Measurements from ENCODE around the gene KRTAP10-7. TPM values are rescaled to one million over a fixed set of nuclear protein-coding genes. Genes with fewer than 3 reads are reported as not detected.
"Not testable (repeated sequence)": the region's sequence is repeated elsewhere in the genome, so short reads cannot be mapped to it uniquely, and the experiment has no call there.

KRTAP10-7 gene
- total RNA-seq, 1 experiment from 2014 or later, result not detected

DNA sequence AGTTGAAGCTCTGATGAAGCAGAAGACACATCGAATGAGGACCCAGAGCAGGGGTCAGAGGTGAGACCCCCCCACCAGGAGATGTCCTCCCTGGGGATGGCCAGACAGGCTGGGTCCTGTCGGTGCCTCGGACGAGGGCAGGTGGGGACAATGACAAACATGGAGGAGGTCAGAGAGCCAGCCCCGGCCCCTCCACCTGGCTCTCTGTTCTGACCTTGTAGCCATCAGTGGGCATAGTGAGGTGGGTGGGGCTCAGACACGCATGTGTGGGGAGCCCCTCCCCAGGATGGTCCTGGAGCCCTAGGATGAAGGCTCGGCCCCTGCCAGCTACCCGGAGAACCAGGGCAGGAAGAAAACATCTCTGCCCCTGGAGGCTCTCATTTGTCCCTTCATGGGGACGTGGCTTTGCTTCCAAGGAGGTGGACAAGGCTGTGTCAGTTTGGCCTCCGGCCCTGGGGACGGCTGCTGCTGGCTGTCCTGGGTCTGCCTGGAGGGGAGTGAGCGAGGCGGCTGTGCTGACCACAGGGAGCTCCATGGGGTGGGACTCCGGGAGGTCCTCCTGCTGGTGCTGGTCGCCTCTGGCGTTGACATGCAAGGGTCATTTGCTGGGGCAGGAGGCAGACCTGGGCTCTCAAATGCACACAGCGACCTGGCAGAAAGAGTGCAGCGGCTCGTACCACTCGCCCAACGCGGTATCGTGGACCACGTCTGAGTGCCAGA lies 10.7 kb upstream of the KRTAP10-7 start:
- no peak for DNase-seq
- TF ChIP-seq, protein P1, sequence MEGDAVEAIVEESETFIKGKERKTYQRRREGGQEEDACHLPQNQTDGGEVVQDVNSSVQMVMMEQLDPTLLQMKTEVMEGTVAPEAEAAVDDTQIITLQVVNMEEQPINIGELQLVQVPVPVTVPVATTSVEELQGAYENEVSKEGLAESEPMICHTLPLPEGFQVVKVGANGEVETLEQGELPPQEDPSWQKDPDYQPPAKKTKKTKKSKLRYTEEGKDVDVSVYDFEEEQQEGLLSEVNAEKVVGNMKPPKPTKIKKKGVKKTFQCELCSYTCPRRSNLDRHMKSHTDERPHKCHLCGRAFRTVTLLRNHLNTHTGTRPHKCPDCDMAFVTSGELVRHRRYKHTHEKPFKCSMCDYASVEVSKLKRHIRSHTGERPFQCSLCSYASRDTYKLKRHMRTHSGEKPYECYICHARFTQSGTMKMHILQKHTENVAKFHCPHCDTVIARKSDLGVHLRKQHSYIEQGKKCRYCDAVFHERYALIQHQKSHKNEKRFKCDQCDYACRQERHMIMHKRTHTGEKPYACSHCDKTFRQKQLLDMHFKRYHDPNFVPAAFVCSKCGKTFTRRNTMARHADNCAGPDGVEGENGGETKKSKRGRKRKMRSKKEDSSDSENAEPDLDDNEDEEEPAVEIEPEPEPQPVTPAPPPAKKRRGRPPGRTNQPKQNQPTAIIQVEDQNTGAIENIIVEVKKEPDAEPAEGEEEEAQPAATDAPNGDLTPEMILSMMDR (IDR thresholded peaks at IDR 0.05; ENCODE audit: unreplicated experiment), result no peak
- intact Hi-C loops (cut with micrococcal nuclease; ENCODE audit: unreplicated experiment), result no loop called here
- CTCF ChIA-PET, result no interaction called here
- Mint-ChIP-seq H3K27me3 (ENCODE audit: unreplicated experiment) (peaks cover 82% of the 10 kb centered on the region), H3K4me3 (ENCODE audit: low read depth, unreplicated experiment) (no peak overlapping the region), H3K36me3 (ENCODE audit: insufficient read depth, unreplicated experiment) (peaks cover 5% of the 10 kb centered on the region), H3K4me1 (ENCODE audit: low read depth, unreplicated experiment) (no peaks in the 10 kb centered on the region), H3K27ac (ENCODE audit: unreplicated experiment) (no peak overlapping the region), H3K9me3 (ENCODE audit: low read depth, unreplicated experiment) (no peaks in the 10 kb centered on the region)
- BruUV-seq (replicated peaks), result no TSS peak

DNA sequence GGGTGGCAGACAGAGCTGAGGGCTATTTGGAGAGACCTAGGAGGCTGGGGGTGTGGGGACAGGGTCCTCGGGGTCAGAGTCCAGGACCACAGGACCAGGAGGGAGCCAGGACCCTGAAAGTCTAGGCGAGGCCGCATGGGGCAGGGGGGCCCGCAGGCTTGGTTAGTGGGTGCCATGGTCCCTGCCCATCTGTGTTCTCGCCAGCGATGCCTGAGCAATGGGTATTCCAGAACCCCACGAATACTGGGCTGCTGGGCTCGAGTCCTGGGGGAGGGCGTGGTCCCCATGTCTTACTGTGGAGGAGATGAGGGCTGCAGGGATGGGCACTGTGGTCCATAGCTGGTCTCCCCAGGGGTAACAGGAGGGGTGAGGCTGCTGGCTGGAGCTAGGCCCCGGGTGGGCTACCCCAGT lies 10.1 kb upstream of the KRTAP10-7 start:
- TF ChIP-seq, protein P1 (IDR thresholded peaks at IDR 0.05; ENCODE audit: unreplicated experiment), result no peak
- Mint-ChIP-seq H3K36me3 (ENCODE audit: insufficient read depth, unreplicated experiment) (peaks cover 5% of the 10 kb centered on the region), H3K27me3 (ENCODE audit: unreplicated experiment) (peaks cover 82% of the 10 kb centered on the region), H3K9me3 (ENCODE audit: low read depth, unreplicated experiment) (no peaks in the 10 kb centered on the region), H3K4me1 (ENCODE audit: low read depth, unreplicated experiment) (no peaks in the 10 kb centered on the region), H3K4me3 (ENCODE audit: low read depth, unreplicated experiment) (no peak overlapping the region), H3K27ac (ENCODE audit: unreplicated experiment) (no peak overlapping the region)
- intact Hi-C loops (cut with micrococcal nuclease; ENCODE audit: unreplicated experiment), result no loop called here
- DNase-seq, result no peak
- CTCF ChIA-PET, result no interaction called here
- BruUV-seq (replicated peaks), result no TSS peak

DNA sequence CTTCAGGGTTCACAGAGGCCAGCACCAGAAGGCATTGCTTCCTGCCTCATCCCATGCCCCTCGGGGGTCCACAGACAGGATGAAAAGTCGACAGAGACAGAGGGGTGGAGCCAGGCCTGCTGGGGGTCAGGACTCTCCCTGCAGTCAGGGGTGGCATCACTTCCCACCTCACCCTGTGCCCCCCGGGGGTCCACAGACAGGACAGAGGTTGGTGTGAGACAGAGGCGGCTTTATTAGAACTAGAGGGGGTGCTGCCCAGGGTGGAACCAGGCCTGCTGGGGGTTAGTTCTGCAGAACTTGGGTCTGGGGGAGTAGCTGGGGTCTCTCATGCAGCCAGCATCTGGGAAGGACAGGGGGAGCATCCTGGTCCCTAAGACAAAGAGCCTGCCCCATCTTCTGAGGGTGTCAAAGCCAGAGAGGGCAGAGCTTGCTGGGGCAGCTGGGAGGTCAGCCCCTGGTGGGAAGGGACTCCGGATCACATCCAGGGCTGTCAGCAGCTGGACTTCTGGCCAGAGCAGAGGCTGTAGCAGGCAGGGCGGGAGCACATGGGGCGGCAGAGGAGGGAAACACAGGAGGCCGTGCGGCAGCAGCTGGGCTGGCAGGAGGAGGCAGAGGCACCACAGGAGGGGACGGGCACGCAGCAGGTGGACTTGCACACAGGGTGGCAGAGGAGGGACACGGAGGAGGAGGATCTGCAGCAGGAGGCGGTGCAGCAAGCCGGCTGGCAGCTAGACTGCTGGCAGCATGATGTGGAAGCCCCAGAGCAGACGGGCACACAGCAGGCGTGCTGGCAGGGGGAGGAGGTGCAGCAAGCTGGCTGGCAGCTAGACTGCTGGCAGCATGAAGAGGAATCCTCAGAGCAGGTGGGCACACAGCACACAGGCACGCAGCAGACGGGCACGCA lies 9.2 kb upstream of the KRTAP10-7 start:
- CTCF ChIA-PET, result not testable (repeated sequence)

DNA sequence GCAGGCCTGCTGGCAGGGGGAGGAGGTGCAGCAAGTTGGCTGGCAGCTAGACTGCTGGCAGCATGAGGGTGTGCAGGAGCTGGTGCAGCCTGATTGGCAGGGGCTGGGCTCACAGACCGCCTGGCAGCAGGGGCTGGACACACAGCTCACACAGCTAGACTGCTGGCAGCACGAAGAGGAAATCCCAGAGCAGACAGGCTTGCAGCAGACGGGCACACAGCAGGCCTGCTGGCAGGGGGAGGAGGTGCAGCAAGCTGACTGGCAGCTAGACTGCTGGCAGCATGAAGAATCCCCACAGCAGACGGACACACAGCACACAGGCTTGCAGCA lies 8.6 kb upstream of the KRTAP10-7 start:
- H3K4me1 Mint-ChIP-seq (ENCODE audit: low read depth, unreplicated experiment); intact Hi-C loops (cut with micrococcal nuclease; ENCODE audit: unreplicated experiment); BruUV-seq (replicated peaks); DNase-seq; H3K9me3 Mint-ChIP-seq (ENCODE audit: low read depth, unreplicated experiment); H3K36me3 Mint-ChIP-seq (ENCODE audit: insufficient read depth, unreplicated experiment); H3K27ac Mint-ChIP-seq (ENCODE audit: unreplicated experiment): not testable (repeated sequence)
- peaks cover 80% of the 10 kb centered on the region for H3K27me3 Mint-ChIP-seq (ENCODE audit: unreplicated experiment)
- H3K4me3 Mint-ChIP-seq (ENCODE audit: low read depth, unreplicated experiment), result peak overlapping the region; percentile 52
- CTCF ChIA-PET, result interaction anchor here (0.8 kb wide), 1 partner anchor 18 kb away, joined by 3 read pairs; the partner anchor contains the start of gene KRTAP10-4

More for the DNA sequence above, 9.2 kb upstream of the KRTAP10-7 start:
- DNase-seq; BruUV-seq (replicated peaks); intact Hi-C loops (cut with micrococcal nuclease; ENCODE audit: unreplicated experiment); H3K4me1 Mint-ChIP-seq (ENCODE audit: low read depth, unreplicated experiment); H3K9me3 Mint-ChIP-seq (ENCODE audit: low read depth, unreplicated experiment); H3K36me3 Mint-ChIP-seq (ENCODE audit: insufficient read depth, unreplicated experiment); H3K27ac Mint-ChIP-seq (ENCODE audit: unreplicated experiment): not testable (repeated sequence)
- H3K27me3 Mint-ChIP-seq (ENCODE audit: unreplicated experiment), result peaks cover 82% of the 10 kb centered on the region
- peak overlapping the region; percentile 52 for H3K4me3 Mint-ChIP-seq (ENCODE audit: low read depth, unreplicated experiment)

DNA sequence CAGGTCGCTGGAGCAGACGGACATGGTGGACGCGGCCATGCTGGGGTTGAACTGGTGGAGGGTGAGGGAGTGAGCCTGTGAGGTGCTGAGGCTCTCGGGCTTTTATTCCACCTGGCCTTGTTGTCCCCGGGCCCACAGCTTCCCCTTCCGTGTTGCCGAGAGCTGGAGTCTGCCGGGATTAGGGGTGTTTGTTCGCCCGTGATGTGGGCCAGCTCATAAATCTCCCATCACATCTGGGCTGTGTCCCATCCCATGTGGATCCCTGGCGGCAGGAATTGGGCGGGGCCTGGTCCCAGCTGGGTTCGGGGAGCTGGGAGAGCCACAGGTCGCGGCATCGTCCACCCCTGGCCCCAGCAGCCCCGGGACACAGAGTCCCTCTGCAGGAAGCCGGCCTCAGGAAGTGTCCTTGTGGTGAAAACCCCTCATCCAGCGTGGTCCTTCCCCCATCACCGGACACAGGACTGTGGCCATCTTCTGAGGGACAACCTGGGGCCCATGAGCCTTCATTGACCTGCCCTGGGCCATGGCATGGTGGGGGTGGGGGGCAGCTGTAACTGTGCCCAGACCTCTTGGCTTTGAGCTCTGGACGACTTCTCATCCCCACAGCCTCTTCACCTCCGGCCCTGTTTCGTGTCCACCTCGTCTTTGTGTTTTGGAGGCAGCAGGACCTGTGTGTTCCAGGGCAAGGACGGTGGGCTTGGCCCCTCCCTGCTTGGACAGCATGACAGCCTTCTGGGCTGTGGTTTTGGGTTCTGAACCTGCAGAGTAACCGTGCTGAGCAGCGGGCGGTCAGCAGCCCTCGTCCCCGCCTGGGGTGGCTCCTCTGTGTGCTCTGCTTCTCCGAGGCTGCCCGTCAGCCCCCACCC lies 7.7 kb upstream of the KRTAP10-7 start, which contains the start of gene KRTAP10-6:
KRTAP10-6 (minus strand) TSS at position 60 of the 866 bp plus-strand sequence; CDS start at position 39, 21 bp downstream.
- no peaks in the 10 kb centered on the region for H3K4me1 Mint-ChIP-seq (ENCODE audit: low read depth, unreplicated experiment)
- H3K4me3 Mint-ChIP-seq (ENCODE audit: low read depth, unreplicated experiment), result peak within 1 kb of the TSS; percentile 52
- H3K36me3 Mint-ChIP-seq (ENCODE audit: insufficient read depth, unreplicated experiment), result peaks cover 5% of the 10 kb centered on the region
- no TSS peak for BruUV-seq (replicated peaks)
- DNase-seq, result no peak
- no peaks in the 10 kb centered on the region for H3K9me3 Mint-ChIP-seq (ENCODE audit: low read depth, unreplicated experiment)
- intact Hi-C loops (cut with micrococcal nuclease; ENCODE audit: unreplicated experiment), result no loop called here
- no peak within 1 kb of the TSS for H3K27ac Mint-ChIP-seq (ENCODE audit: unreplicated experiment)
- CTCF ChIA-PET, result interaction anchor here (0.8 to 1.3 kb wide), 2 partner anchors 19 to 42 kb away, joined by 3 read pairs; partner anchors contain the start of gene KRTAP10-4
- TF ChIP-seq, protein P1 (IDR thresholded peaks at IDR 0.05; ENCODE audit: unreplicated experiment), result no peak
- H3K27me3 Mint-ChIP-seq (ENCODE audit: unreplicated experiment), result peaks cover 82% of the 10 kb centered on the region
